ENCODE measurements around the gene HSP90AB1.

HSP90AB1 gene

GRCh38 chr6:44275749-44276648 is 29.1 kb downstream of the HSP90AB1 start (continued):
- TF ChIP-seq ZBTB11 (tag by site-specific recombination; conservative IDR thresholded peaks at IDR 0.05; ENCODE audit: low read depth): no peak
- TF ChIP-seq ZFP3 (tag by site-specific recombination; IDR thresholded peaks at IDR 0.05; ENCODE audit: low read depth): no peak
- TF ChIP-seq, protein P1, sequence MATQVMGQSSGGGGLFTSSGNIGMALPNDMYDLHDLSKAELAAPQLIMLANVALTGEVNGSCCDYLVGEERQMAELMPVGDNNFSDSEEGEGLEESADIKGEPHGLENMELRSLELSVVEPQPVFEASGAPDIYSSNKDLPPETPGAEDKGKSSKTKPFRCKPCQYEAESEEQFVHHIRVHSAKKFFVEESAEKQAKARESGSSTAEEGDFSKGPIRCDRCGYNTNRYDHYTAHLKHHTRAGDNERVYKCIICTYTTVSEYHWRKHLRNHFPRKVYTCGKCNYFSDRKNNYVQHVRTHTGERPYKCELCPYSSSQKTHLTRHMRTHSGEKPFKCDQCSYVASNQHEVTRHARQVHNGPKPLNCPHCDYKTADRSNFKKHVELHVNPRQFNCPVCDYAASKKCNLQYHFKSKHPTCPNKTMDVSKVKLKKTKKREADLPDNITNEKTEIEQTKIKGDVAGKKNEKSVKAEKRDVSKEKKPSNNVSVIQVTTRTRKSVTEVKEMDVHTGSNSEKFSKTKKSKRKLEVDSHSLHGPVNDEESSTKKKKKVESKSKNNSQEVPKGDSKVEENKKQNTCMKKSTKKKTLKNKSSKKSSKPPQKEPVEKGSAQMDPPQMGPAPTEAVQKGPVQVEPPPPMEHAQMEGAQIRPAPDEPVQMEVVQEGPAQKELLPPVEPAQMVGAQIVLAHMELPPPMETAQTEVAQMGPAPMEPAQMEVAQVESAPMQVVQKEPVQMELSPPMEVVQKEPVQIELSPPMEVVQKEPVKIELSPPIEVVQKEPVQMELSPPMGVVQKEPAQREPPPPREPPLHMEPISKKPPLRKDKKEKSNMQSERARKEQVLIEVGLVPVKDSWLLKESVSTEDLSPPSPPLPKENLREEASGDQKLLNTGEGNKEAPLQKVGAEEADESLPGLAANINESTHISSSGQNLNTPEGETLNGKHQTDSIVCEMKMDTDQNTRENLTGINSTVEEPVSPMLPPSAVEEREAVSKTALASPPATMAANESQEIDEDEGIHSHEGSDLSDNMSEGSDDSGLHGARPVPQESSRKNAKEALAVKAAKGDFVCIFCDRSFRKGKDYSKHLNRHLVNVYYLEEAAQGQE (tag by site-specific recombination; IDR thresholded peaks at IDR 0.05): no peak
- TF ChIP-seq ZNF768 (tag by site-specific recombination; IDR thresholded peaks at IDR 0.05): no peak

GRCh38 chr6:44276667-44277640 is 30.1 kb downstream of the HSP90AB1 start:
- no peaks in the 10 kb centered on the region for H3K9me3 ChIP-seq (ENCODE audit: control insufficient read depth, insufficient read depth, low read depth, low read length)
- H3K4me3 ChIP-seq (ENCODE audit: low read depth, low read length): no peak overlapping the region
- ChIA-PET POLR2A (interaction anchor here (0.6 kb wide), 1 partner anchor 1330 kb away, joined by 4 read pairs; no protein-coding TSS in a partner anchor), CTCF (interaction anchor here (1.4 to 4.7 kb wide), 2 partner anchors 8 to 104 kb away, joined by 3 to 32 read pairs; partner anchors contain the start of gene TMEM151B)
- TF ChIP-seq PRDM4 (tag by site-specific recombination; IDR thresholded peaks at IDR 0.05) (no peak), ZNF692 (tag by site-specific recombination; IDR thresholded peaks at IDR 0.05) (peak; percentile 83), ZFHX2 (tag by site-specific recombination; conservative IDR thresholded peaks at IDR 0.05) (0 out of 2 replicates have a peak, but pooled peaks have one; percentile 10), ZFP69B (tag by site-specific recombination; IDR thresholded peaks at IDR 0.05) (peak; percentile 83)
- H3K27ac ChIP-seq (ENCODE audit: extremely low read depth, low read depth, low read length): no peak overlapping the region
- no peaks in the 10 kb centered on the region for H3K4me1 ChIP-seq (ENCODE audit: control insufficient read depth, insufficient read depth, low read length)
- no peaks in the 10 kb centered on the region for H3K36me3 ChIP-seq (ENCODE audit: control insufficient read depth in 2 of 2, insufficient read depth in 1 of 2, low read length in 2 of 2)
